ENCODE results near the gene ZXDC. TPM values are rescaled to one million over a fixed set of nuclear protein-coding genes. Genes with fewer than 3 reads are reported as not detected.
A peak's percentile ranks its signal among the peaks of the same experiment; 100 is the strongest.

ZXDC gene
- total RNA-seq, 2 donors from 2014 or later: 30.5 to 31.6 TPM

GRCh38 chr3:126484662-126485061 lies 9.0 kb upstream of the ZXDC start:
- H3K4me3 ChIP-seq (ENCODE audit: low read length): no peak overlapping the region
- no peak for DNase-seq
- Mint-ChIP-seq H3K9me3 (no peaks in the 10 kb centered on the region), H3K27me3 (ENCODE audit: insufficient read depth) (no peaks in the 10 kb centered on the region), H3K36me3 (ENCODE audit: low read depth) (no peaks in the 10 kb centered on the region), H3K4me3 (no peak overlapping the region), H3K27ac (no peak overlapping the region), H3K4me1 (peaks cover 8% of the 10 kb centered on the region)
- TF ChIP-seq, protein P1, sequence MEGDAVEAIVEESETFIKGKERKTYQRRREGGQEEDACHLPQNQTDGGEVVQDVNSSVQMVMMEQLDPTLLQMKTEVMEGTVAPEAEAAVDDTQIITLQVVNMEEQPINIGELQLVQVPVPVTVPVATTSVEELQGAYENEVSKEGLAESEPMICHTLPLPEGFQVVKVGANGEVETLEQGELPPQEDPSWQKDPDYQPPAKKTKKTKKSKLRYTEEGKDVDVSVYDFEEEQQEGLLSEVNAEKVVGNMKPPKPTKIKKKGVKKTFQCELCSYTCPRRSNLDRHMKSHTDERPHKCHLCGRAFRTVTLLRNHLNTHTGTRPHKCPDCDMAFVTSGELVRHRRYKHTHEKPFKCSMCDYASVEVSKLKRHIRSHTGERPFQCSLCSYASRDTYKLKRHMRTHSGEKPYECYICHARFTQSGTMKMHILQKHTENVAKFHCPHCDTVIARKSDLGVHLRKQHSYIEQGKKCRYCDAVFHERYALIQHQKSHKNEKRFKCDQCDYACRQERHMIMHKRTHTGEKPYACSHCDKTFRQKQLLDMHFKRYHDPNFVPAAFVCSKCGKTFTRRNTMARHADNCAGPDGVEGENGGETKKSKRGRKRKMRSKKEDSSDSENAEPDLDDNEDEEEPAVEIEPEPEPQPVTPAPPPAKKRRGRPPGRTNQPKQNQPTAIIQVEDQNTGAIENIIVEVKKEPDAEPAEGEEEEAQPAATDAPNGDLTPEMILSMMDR (conservative IDR thresholded peaks at IDR 0.05): no peak
- no peaks in the 10 kb centered on the region for H3K27me3 ChIP-seq (ENCODE audit: control insufficient read depth, insufficient read depth, low read length, poor library complexity, severe bottlenecking)
- WGBS, 2 experiments (ENCODE audit: insufficient coverage in 1 of 2, insufficient read length in 1 of 2): 58 to 78% methylated on average over 2 to 3 of the region's 3 CpGs
- H3K9me3 ChIP-seq (ENCODE audit: control insufficient read depth, low read length): no peaks in the 10 kb centered on the region
- no peaks in the 10 kb centered on the region for H3K36me3 ChIP-seq (ENCODE audit: control insufficient read depth, insufficient read depth, low read length)
- no peaks in the 10 kb centered on the region for H3K4me1 ChIP-seq (ENCODE audit: control insufficient read depth, insufficient read depth, low read length)
- peak overlapping the region; percentile 50 for H3K27ac ChIP-seq (ENCODE audit: low read depth, low read length)
- H3K9ac ChIP-seq (ENCODE audit: extremely low read depth, low read length, poor library complexity, severe bottlenecking): no peak overlapping the region

DNA sequence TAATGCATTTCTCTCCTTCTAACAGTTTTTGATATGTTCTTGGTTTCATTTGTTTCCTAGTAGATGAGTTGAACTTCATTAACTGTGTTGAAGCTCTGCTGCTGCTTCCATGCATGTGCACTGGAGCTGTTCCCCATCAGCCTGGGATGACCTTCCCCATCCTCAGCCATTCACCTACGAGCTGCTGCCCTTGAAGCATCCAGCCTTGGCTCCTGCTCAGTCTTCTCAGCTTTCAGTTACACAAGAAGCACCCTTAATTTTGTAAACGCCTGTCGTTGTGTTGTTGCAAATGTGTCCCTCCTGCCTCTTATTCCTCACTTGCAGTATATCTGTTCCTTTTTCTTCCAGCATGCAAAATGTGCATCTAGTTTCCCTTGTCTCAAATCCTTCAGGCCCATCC lies 8.5 kb upstream of the ZXDC start:
- H3K27ac Mint-ChIP-seq: no peak overlapping the region
- TF ChIP-seq, protein P1 (conservative IDR thresholded peaks at IDR 0.05): no peak
- H3K9ac ChIP-seq (ENCODE audit: extremely low read depth, low read length, poor library complexity, severe bottlenecking): no peak overlapping the region
- H3K9me3 Mint-ChIP-seq: no peaks in the 10 kb centered on the region
- DNase-seq: no peak
- H3K4me1 Mint-ChIP-seq: peaks cover 8% of the 10 kb centered on the region
- H3K27me3 Mint-ChIP-seq (ENCODE audit: insufficient read depth): no peaks in the 10 kb centered on the region
- H3K9me3 ChIP-seq (ENCODE audit: control insufficient read depth, low read length): no peaks in the 10 kb centered on the region
- H3K36me3 Mint-ChIP-seq (ENCODE audit: low read depth): no peaks in the 10 kb centered on the region
- H3K4me1 ChIP-seq (ENCODE audit: control insufficient read depth, insufficient read depth, low read length): no peaks in the 10 kb centered on the region
- H3K27me3 ChIP-seq (ENCODE audit: control insufficient read depth, insufficient read depth, low read length, poor library complexity, severe bottlenecking): no peaks in the 10 kb centered on the region
- no peaks in the 10 kb centered on the region for H3K36me3 ChIP-seq (ENCODE audit: control insufficient read depth, insufficient read depth, low read length)
- no peak overlapping the region for H3K4me3 Mint-ChIP-seq
- 83 to 92% methylated on average over 3 of the region's 3 CpGs for WGBS, 2 experiments (ENCODE audit: insufficient coverage in 1 of 2, insufficient read length in 1 of 2)
- H3K4me3 ChIP-seq (ENCODE audit: low read length): no peak overlapping the region
- no peak overlapping the region for H3K27ac ChIP-seq (ENCODE audit: low read depth, low read length)

GRCh38 chr3:126483321-126483761 lies 7.7 kb upstream of the ZXDC start:
- TF ChIP-seq, protein P1 (conservative IDR thresholded peaks at IDR 0.05): no peak
- no peak for DNase-seq
- no peaks in the 10 kb centered on the region for H3K27me3 ChIP-seq (ENCODE audit: control insufficient read depth, insufficient read depth, low read length, poor library complexity, severe bottlenecking)
- no peaks in the 10 kb centered on the region for H3K4me1 ChIP-seq (ENCODE audit: control insufficient read depth, insufficient read depth, low read length)
- H3K9me3 ChIP-seq (ENCODE audit: control insufficient read depth, low read length): no peaks in the 10 kb centered on the region
- WGBS, 2 experiments (ENCODE audit: insufficient coverage in 1 of 2, insufficient read length in 1 of 2): 87 to 91% methylated on average over 10 to 14 of the region's 14 CpGs
- no peaks in the 10 kb centered on the region for H3K36me3 ChIP-seq (ENCODE audit: control insufficient read depth, insufficient read depth, low read length)
- Mint-ChIP-seq H3K9me3 (no peaks in the 10 kb centered on the region), H3K27me3 (ENCODE audit: insufficient read depth) (no peaks in the 10 kb centered on the region), H3K4me1 (peaks cover 8% of the 10 kb centered on the region), H3K27ac (no peak overlapping the region), H3K4me3 (no peak overlapping the region), H3K36me3 (ENCODE audit: low read depth) (no peaks in the 10 kb centered on the region)
- no peak overlapping the region for H3K9ac ChIP-seq (ENCODE audit: extremely low read depth, low read length, poor library complexity, severe bottlenecking)
- no peak overlapping the region for H3K27ac ChIP-seq (ENCODE audit: low read depth, low read length)
- no peak overlapping the region for H3K4me3 ChIP-seq (ENCODE audit: low read length)
